Lower lobe of right lung (tissue), 2 donors: Measurements from ENCODE around the gene OGG1. TPM values are rescaled to one million over a fixed set of nuclear protein-coding genes. Genes with fewer than 3 reads are reported as not detected.
A peak's percentile ranks its signal among the peaks of the same experiment; 100 is the strongest.

Experiments
- ATAC-seq, 2 donors: fragments of 200-7000 bp; cut with Tn5 transposase; one replicate each; pipeline ENCODE4 v1.9.1; 2020 to 2022; ENCODE audit warnings: mild to moderate bottlenecking in 2 of 2, moderate library complexity in 2 of 2
- DNase-seq: peaks from one replicate; pipeline ENCODE4 v3.0.0-alpha.2; 2020
- H3K27ac ChIP-seq: fragments of 200-600 bp; one replicate; pipeline ENCODE4 v1.8.0; 2022
- H3K27me3 ChIP-seq: fragments of 200-600 bp; one replicate; pipeline ENCODE4 v1.8.0; 2022; ENCODE audit warnings: low read depth
- H3K36me3 ChIP-seq: fragments of 200-600 bp; one replicate; pipeline ENCODE4 v1.8.0; 2022; ENCODE audit warnings: mild to moderate bottlenecking
- H3K4me1 ChIP-seq: fragments of 200-600 bp; one replicate; pipeline ENCODE4 v1.8.0; 2022
- H3K4me3 ChIP-seq: fragments of 200-600 bp; one replicate; pipeline ENCODE4 v1.8.0; 2022; ENCODE audit warnings: mild to moderate bottlenecking
- H3K9me3 ChIP-seq: fragments of 200-600 bp; one replicate; pipeline ENCODE4 v1.8.0; 2022
- intact Hi-C: fragments of 100-400 bp; cut with DNase I; formaldehyde crosslinking; loops from one replicate; pipeline ENCODE4 v1.11.0; 2022
- total RNA-seq: library from RNA; stranded (reverse); fragmentation: NEBNext Ultra II Directional; extraction: Animal tissue kit (Norgen Biotek cat#: 25700); gene quantifications from one replicate; pipeline ENCODE4 v1.2.1, GENCODE V29; 2021
- TF ChIP-seq, protein P1 (sequence below): fragments of 200-600 bp; IDR thresholded peaks from one replicate; pipeline ENCODE4 v1.8.0; 2022; ENCODE audit warnings: antibody characterized with exemption, mild to moderate bottlenecking
- donor health status: DM: no; HTN: yes; CAD: no; lungs with severe emphysema.

The OGG1 gene
- total RNA-seq, 1 donor from 2014 or later, result 21.5 TPM

- Histone ChIP-seq H3K27me3 (no peaks in the 10 kb centered on the region), H3K27ac (no peak overlapping the region), H3K9me3 (no peaks in the 10 kb centered on the region), H3K4me1 (peaks cover 26% of the 10 kb centered on the region), H3K4me3 (no peak overlapping the region), H3K36me3 (peaks cover 43% of the 10 kb centered on the region)
- intact Hi-C loops, result no loop called here
- ATAC-seq (no peak), DNase-seq (no peak)
- TF ChIP-seq, protein P1, sequence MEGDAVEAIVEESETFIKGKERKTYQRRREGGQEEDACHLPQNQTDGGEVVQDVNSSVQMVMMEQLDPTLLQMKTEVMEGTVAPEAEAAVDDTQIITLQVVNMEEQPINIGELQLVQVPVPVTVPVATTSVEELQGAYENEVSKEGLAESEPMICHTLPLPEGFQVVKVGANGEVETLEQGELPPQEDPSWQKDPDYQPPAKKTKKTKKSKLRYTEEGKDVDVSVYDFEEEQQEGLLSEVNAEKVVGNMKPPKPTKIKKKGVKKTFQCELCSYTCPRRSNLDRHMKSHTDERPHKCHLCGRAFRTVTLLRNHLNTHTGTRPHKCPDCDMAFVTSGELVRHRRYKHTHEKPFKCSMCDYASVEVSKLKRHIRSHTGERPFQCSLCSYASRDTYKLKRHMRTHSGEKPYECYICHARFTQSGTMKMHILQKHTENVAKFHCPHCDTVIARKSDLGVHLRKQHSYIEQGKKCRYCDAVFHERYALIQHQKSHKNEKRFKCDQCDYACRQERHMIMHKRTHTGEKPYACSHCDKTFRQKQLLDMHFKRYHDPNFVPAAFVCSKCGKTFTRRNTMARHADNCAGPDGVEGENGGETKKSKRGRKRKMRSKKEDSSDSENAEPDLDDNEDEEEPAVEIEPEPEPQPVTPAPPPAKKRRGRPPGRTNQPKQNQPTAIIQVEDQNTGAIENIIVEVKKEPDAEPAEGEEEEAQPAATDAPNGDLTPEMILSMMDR, result no peak
These were observed 29.4 kb downstream of the OGG1 start for GRCh38 chr3:9779075-9779593.

DNA sequence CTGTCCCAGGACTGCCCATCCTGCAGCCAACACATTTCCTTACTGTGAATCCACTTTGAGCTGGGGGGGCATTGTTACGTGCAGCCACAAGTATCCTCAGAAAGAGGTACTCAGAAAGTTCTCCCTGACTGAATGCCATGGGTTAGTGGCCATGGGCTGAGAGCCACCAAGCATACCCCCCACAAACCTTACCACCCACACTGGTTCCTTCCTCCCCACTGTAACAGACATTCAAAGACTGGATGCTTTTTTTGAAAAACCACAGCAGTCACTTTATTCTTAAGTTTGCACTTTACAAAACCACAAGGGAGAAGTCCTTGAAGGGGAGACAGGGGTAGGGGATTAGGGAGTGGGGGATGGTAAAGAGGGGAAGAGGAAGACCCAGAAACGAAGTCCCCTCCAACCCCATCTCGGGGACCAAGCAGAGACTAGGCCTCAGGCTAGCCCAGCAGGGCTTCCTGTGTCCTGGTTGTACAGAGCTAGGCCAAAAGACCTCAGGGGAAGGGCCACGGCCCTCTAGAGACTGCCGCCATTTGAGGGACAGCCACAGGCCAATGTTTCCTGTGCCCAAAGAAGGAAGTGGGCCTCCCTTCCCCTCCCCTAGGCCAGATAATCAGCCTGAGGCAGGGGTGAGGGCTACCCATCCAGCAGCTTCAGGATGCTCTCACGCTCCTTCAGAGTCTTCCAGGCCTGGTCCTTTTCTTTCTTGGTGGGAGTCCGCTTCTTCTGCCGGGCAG lies 30.1 kb downstream of the OGG1 start:
- H3K27ac ChIP-seq, result peak overlapping the region; percentile 71
- H3K36me3 ChIP-seq, result peaks cover 50% of the 10 kb centered on the region
- DNase-seq, result peak; percentile 57
- peak; percentile 58 to 76 for ATAC-seq
- no peaks in the 10 kb centered on the region for H3K27me3 ChIP-seq
- TF ChIP-seq, protein P1, result no peak
- no peak overlapping the region for H3K4me3 ChIP-seq
- intact Hi-C loops, result no loop called here
- H3K9me3 ChIP-seq, result no peaks in the 10 kb centered on the region
- H3K4me1 ChIP-seq, result peaks cover 26% of the 10 kb centered on the region

GRCh38 chr3:9780458-9780812 lies 30.7 kb downstream of the OGG1 start:
- H3K4me3 ChIP-seq, result no peak overlapping the region
- H3K9me3 ChIP-seq, result no peaks in the 10 kb centered on the region
- TF ChIP-seq, protein P1, result no peak
- ATAC-seq (no peak), DNase-seq (no peak)
- H3K27me3 ChIP-seq, result no peaks in the 10 kb centered on the region
- intact Hi-C loops, result no loop called here
- peaks cover 26% of the 10 kb centered on the region for H3K4me1 ChIP-seq
- peaks cover 56% of the 10 kb centered on the region for H3K36me3 ChIP-seq
- H3K27ac ChIP-seq, result peak overlapping the region; percentile 71

GRCh38 chr3:9780910-9781309 lies 31.2 kb downstream of the OGG1 start:
- TF ChIP-seq, protein P1, result no peak
- ATAC-seq (no peak), DNase-seq (no peak)
- Histone ChIP-seq H3K27me3 (no peaks in the 10 kb centered on the region), H3K9me3 (no peaks in the 10 kb centered on the region), H3K36me3 (peaks cover 61% of the 10 kb centered on the region), H3K4me1 (peaks cover 26% of the 10 kb centered on the region), H3K27ac (peak overlapping the region; percentile 71), H3K4me3 (no peak overlapping the region)
- intact Hi-C loops, result no loop called here

DNA sequence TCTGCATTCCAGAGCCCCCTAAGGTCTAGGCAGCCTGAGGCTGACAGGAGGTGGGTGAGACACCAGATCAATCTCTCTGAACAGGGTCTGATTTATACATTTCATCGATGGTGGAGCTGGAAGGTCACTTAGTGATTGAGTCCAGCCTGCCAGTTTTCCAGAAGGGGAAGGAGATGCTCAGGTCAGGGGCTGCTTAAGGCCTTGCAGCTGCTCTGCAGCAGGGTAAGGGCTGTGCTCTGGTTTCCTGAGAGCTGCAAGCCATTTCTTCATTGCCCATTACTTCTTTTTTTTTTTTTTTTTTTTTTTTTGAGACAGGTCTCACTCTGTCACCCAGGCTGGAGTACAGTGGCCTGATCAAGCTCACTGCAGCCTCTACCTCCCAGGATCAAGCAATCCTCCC lies 31.8 kb downstream of the OGG1 start:
- TF ChIP-seq, protein P1, result no peak
- H3K27me3 ChIP-seq, result no peaks in the 10 kb centered on the region
- ATAC-seq (no peak), DNase-seq (no peak)
- intact Hi-C loops, result no loop called here
- H3K36me3 ChIP-seq, result peaks cover 66% of the 10 kb centered on the region
- peaks cover 26% of the 10 kb centered on the region for H3K4me1 ChIP-seq
- H3K9me3 ChIP-seq, result no peaks in the 10 kb centered on the region
- no peak overlapping the region for H3K4me3 ChIP-seq
- H3K27ac ChIP-seq, result no peak overlapping the region
